Right kidney (tissue), 1 donor: ENCODE data around the gene RRP8.

Experiments used
- DNase-seq: peaks from one replicate; pipeline ENCODE4 v3.0.0-alpha.2; 2016

The RRP8 gene

DNA sequence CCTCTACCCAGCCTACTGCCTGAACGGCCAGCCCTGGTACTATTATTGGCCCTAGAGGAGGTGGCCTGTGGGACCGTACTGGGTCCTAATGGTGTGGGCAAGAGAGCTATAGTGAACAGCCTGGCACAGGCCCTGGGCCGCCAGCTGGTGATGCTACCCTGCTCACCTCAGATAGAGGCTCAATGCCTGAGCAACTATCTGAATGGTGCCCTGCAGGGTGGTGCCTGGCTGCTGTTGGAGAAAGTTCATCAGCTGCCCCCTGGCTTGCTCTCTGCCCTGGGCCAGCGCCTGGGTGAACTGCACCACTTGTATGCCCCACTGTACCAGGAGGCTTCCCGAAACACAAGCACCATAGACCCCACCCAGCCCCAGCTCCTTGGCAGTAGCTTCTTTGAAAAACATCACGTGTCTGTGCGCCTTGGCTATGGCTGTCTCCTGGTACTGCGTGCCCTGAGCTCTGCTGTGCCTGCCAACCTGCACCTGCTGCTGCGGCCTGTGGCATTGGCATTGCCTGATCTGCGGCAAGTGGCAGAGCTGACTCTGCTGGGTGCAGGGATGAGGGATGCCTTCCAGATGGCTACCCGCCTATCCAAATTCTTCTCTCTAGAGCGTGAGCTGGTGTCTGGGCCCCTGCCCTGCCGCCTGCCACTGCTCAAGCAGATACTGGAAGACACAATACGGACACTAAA, 57.4 kb downstream of the RRP8 start:
- no peak for DNase-seq
